NCI-H526 treated with DMSO at 0.1 percent for 48 hours (cell line): ENCODE data around the gene PLXNA4.

Source experiments
- DNase-seq: peaks from one replicate; lab custom pipeline; 2025; lab: John Stamatoyannopoulos, UW

Gene PLXNA4

GRCh38 chr7:132564849-132565248 lies 11.4 kb downstream of the PLXNA4 start:
- no peak for DNase-seq

- DNase-seq = no peak
These were observed 12.2 kb downstream of the PLXNA4 start for GRCh38 chr7:132564090-132564489.

- DNase-seq = no peak
These were observed 13.6 kb downstream of the PLXNA4 start for GRCh38 chr7:132562690-132563089.

- DNase-seq = no peak
These were observed 14.5 kb downstream of the PLXNA4 start for GRCh38 chr7:132561763-132562162.

GRCh38 chr7:132560825-132561529 lies 15.3 kb downstream of the PLXNA4 start:
- DNase-seq = no peak

- no peak for DNase-seq
These were observed 16.2 kb downstream of the PLXNA4 start for GRCh38 chr7:132560105-132560504.

- DNase-seq = no peak
These were observed 17.5 kb downstream of the PLXNA4 start for GRCh38 chr7:132558815-132559214.

- no peak for DNase-seq
These were observed 18.7 kb downstream of the PLXNA4 start for GRCh38 chr7:132557489-132558044.

- DNase-seq = no peak
These were observed 21.8 kb downstream of the PLXNA4 start for GRCh38 chr7:132554446-132554845.

- DNase-seq = no peak
These were observed 23.2 kb downstream of the PLXNA4 start for GRCh38 chr7:132553031-132553430.

- DNase-seq = no peak
These were observed 24.4 kb downstream of the PLXNA4 start for GRCh38 chr7:132551886-132552285.

- no peak for DNase-seq
These were observed 24.8 kb downstream of the PLXNA4 start for GRCh38 chr7:132551439-132551838.

- no peak for DNase-seq
These were observed 27.7 kb downstream of the PLXNA4 start for GRCh38 chr7:132548489-132549078.

GRCh38 chr7:132547821-132548220 lies 28.4 kb downstream of the PLXNA4 start:
- no peak for DNase-seq

- DNase-seq = no peak
These were observed 29.7 kb downstream of the PLXNA4 start for GRCh38 chr7:132546366-132547127.

GRCh38 chr7:132545756-132546155 lies 30.5 kb downstream of the PLXNA4 start:
- no peak for DNase-seq

GRCh38 chr7:132544999-132545398 lies 31.3 kb downstream of the PLXNA4 start:
- no peak for DNase-seq

- DNase-seq = no peak
These were observed 32.2 kb downstream of the PLXNA4 start for GRCh38 chr7:132544025-132544424.

GRCh38 chr7:132542895-132543294 lies 33.4 kb downstream of the PLXNA4 start:
- no peak for DNase-seq

GRCh38 chr7:132541656-132542055 lies 34.6 kb downstream of the PLXNA4 start:
- no peak for DNase-seq

- no peak for DNase-seq
These were observed 38.7 kb downstream of the PLXNA4 start for GRCh38 chr7:132537456-132538145.
